Mesangial cell (primary cell): ENCODE results near the gene FBXL22. TPM values are rescaled to one million over a fixed set of nuclear protein-coding genes. Genes with fewer than 3 reads are reported as not detected.

ENCODE experiments used
- total RNA-seq: library from RNA; depleted of rRNA; stranded (reverse); fragments of >200 nt; gene quantifications from 2 replicates; pipeline ENCODE4 v1.2.3, GENCODE V29; 2015

The FBXL22 gene
- total RNA-seq = 0.33 and 0.63 TPM in 2 replicates

GRCh38 chr15:63597038-63597790 lies at the start of gene FBXL22:
Gene FBXL22, plus strand, starts transcription at chr15:63597387. Its CDS starts 6 bp downstream, at chr15:63597393.

Other genes with a start within 250 kb of the FBXL22 start
- 7.2 and 12.4 TPM in 2 replicates for gene CA12, start 215.5 kb upstream of the FBXL22 start, total RNA-seq
- 30.0 and 39.9 TPM in 2 replicates for gene USP3, start 92.8 kb upstream of the FBXL22 start, total RNA-seq
- gene HERC1, start 236.6 kb downstream of the FBXL22 start, total RNA-seq = 40.1 and 56.9 TPM in 2 replicates